Skeletal muscle satellite cell (primary cell): Measurements from ENCODE around the gene MUC12.

Source experiments
- H3K27me3 ChIP-seq: 2 replicates; pipeline ENCODE4 v1.7.0; 2013; ENCODE audit warnings: low read length; ENCODE audit not compliant: control insufficient read depth, insufficient read depth
- H3K36me3 ChIP-seq: 2 replicates; pipeline ENCODE4 v1.7.0; 2013; ENCODE audit warnings: mild to moderate bottlenecking, control low read depth, low read length; ENCODE audit not compliant: insufficient read depth
- H3K4me1 ChIP-seq: 2 replicates; pipeline ENCODE4 v1.7.0; 2013; ENCODE audit warnings: low read length; ENCODE audit not compliant: control insufficient read depth, insufficient read depth
- H3K4me2 ChIP-seq: 2 replicates; pipeline ENCODE4 v1.7.0; 2013; ENCODE audit warnings: mild to moderate bottlenecking, low read length
- H3K4me3 ChIP-seq: 2 replicates; pipeline ENCODE4 v1.7.0; 2013; ENCODE audit warnings: low read length
- H3K9ac ChIP-seq: 2 replicates; pipeline ENCODE4 v1.7.0; 2013; ENCODE audit warnings: mild to moderate bottlenecking, low read depth, low read length, moderate library complexity
- H3K9me3 ChIP-seq: replicated peaks from 2 replicates; pipeline ENCODE4 v1.7.0; 2013; ENCODE audit warnings: mild to moderate bottlenecking, control low read depth, low read length

Gene MUC12

GRCh38 chr7:100946766-100947365, 22.5 kb upstream of the MUC12 start:
- H3K4me3 ChIP-seq, result no peak overlapping the region
- H3K36me3 ChIP-seq, result no peaks in the 10 kb centered on the region
- H3K9ac ChIP-seq, result no peak overlapping the region
- H3K4me1 ChIP-seq, result no peaks in the 10 kb centered on the region
- no peak overlapping the region for H3K4me2 ChIP-seq
- no peaks in the 10 kb centered on the region for H3K9me3 ChIP-seq
- H3K27me3 ChIP-seq, result peaks cover 43% of the 10 kb centered on the region

- Histone ChIP-seq H3K36me3 (no peaks in the 10 kb centered on the region), H3K9me3 (no peaks in the 10 kb centered on the region), H3K4me3 (no peak overlapping the region), H3K4me2 (no peak overlapping the region), H3K4me1 (no peaks in the 10 kb centered on the region), H3K27me3 (peaks cover 51% of the 10 kb centered on the region), H3K9ac (no peak overlapping the region)
These were observed 21.6 kb upstream of the MUC12 start for GRCh38 chr7:100947792-100948191.

GRCh38 chr7:100949227-100949932, 20.0 kb upstream of the MUC12 start, which contains the start of gene MUC3A:
Gene MUC3A, plus strand, starts transcription at chr7:100949534. Its CDS starts 91 bp downstream, at chr7:100949625.
- no peak within 1 kb of the TSS for H3K4me3 ChIP-seq
- no peak within 1 kb of the TSS for H3K9ac ChIP-seq
- H3K36me3 ChIP-seq, result no peaks in the 10 kb centered on the region
- no peaks in the 10 kb centered on the region for H3K9me3 ChIP-seq
- H3K27me3 ChIP-seq, result peaks cover 61% of the 10 kb centered on the region
- no peak within 1 kb of the TSS for H3K4me2 ChIP-seq
- no peaks in the 10 kb centered on the region for H3K4me1 ChIP-seq

- Histone ChIP-seq H3K4me1 (no peaks in the 10 kb centered on the region), H3K4me3 (no peak overlapping the region), H3K27me3 (peaks cover 61% of the 10 kb centered on the region), H3K9me3 (no peaks in the 10 kb centered on the region), H3K36me3 (no peaks in the 10 kb centered on the region), H3K4me2 (no peak overlapping the region), H3K9ac (no peak overlapping the region)
These were observed 19.4 kb upstream of the MUC12 start for GRCh38 chr7:100949933-100950443.

GRCh38 chr7:100951172-100951571, 18.2 kb upstream of the MUC12 start:
- Histone ChIP-seq H3K9ac (no peak overlapping the region), H3K4me1 (no peaks in the 10 kb centered on the region), H3K36me3 (no peaks in the 10 kb centered on the region), H3K4me2 (no peak overlapping the region), H3K9me3 (no peaks in the 10 kb centered on the region), H3K4me3 (no peak overlapping the region), H3K27me3 (peaks cover 62% of the 10 kb centered on the region)

GRCh38 chr7:100951888-100952560, 17.3 kb upstream of the MUC12 start:
- peaks cover 62% of the 10 kb centered on the region for H3K27me3 ChIP-seq
- no peak overlapping the region for H3K4me2 ChIP-seq
- H3K9ac ChIP-seq, result no peak overlapping the region
- H3K4me1 ChIP-seq, result no peaks in the 10 kb centered on the region
- no peaks in the 10 kb centered on the region for H3K36me3 ChIP-seq
- H3K4me3 ChIP-seq, result no peak overlapping the region
- H3K9me3 ChIP-seq, result no peaks in the 10 kb centered on the region

- Histone ChIP-seq H3K27me3 (peaks cover 62% of the 10 kb centered on the region), H3K4me3 (no peak overlapping the region), H3K4me2 (no peak overlapping the region), H3K36me3 (no peaks in the 10 kb centered on the region), H3K9ac (no peak overlapping the region), H3K9me3 (no peaks in the 10 kb centered on the region), H3K4me1 (no peaks in the 10 kb centered on the region)
These were observed 16.7 kb upstream of the MUC12 start for GRCh38 chr7:100952641-100953040.

GRCh38 chr7:100957832-100958421, 11.4 kb upstream of the MUC12 start:
- Histone ChIP-seq H3K36me3 (no peaks in the 10 kb centered on the region), H3K9me3 (no peaks in the 10 kb centered on the region), H3K9ac (no peak overlapping the region), H3K27me3 (peaks cover 52% of the 10 kb centered on the region), H3K4me2 (no peak overlapping the region), H3K4me1 (no peaks in the 10 kb centered on the region), H3K4me3 (no peak overlapping the region)

- H3K4me1 ChIP-seq, result no peaks in the 10 kb centered on the region
- H3K4me2 ChIP-seq, result no peak overlapping the region
- no peaks in the 10 kb centered on the region for H3K9me3 ChIP-seq
- H3K36me3 ChIP-seq, result no peaks in the 10 kb centered on the region
- peaks cover 56% of the 10 kb centered on the region for H3K27me3 ChIP-seq
- H3K9ac ChIP-seq, result no peak overlapping the region
- no peak overlapping the region for H3K4me3 ChIP-seq
These were observed 9.5 kb upstream of the MUC12 start for GRCh38 chr7:100959894-100960293.

GRCh38 chr7:100962537-100962936, 6.8 kb upstream of the MUC12 start:
- Histone ChIP-seq H3K4me3 (no peak overlapping the region), H3K27me3 (peaks cover 70% of the 10 kb centered on the region), H3K36me3 (no peaks in the 10 kb centered on the region), H3K9me3 (no peaks in the 10 kb centered on the region), H3K9ac (no peak overlapping the region), H3K4me2 (no peak overlapping the region), H3K4me1 (no peaks in the 10 kb centered on the region)

GRCh38 chr7:100963386-100963785, 6.0 kb upstream of the MUC12 start:
- Histone ChIP-seq H3K9ac (no peak overlapping the region), H3K4me3 (no peak overlapping the region), H3K27me3 (peaks cover 79% of the 10 kb centered on the region), H3K9me3 (no peaks in the 10 kb centered on the region), H3K36me3 (no peaks in the 10 kb centered on the region), H3K4me2 (no peak overlapping the region), H3K4me1 (no peaks in the 10 kb centered on the region)
